Measurements from ENCODE around the gene PLEKHJ1.

Gene PLEKHJ1

DNA sequence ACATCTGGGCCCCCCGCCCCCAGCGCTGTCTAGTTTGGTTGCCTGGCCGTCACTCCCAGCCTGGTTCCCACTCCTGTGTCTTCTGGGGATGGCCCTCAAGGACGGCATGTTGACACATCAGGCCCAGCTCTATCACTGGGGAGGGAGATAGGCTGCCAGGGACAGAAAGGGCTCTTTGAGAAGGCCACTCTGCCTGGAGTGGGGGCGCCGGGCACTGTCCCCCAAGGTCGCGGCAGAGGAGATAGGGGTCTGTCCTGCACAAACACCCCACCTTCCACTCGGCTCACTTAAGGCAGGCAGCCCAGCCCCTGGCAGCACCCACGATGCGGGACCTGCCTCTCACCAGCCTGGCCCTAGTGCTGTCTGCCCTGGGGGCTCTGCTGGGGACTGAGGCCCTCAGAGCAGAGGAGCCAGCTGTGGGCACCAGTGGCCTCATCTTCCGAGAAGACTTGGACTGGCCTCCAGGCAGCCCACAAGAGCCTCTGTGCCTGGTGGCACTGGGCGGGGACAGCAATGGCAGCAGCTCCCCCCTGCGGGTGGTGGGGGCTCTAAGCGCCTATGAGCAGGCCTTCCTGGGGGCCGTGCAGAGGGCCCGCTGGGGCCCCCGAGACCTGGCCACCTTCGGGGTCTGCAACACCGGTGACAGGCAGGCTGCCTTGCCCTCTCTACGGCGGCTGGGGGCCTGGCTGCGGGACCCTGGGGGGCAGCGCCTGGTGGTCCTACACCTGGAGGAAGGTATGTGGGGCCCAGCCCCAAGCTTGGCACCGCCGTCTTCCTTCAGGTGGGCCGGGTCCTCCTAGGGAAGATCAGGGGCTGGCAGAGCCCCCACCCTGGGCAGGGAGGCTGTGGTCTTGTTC is 13.1 kb upstream of the PLEKHJ1 start, which contains the start of gene AMH:
Gene AMH, plus strand, starts transcription at position 314 of the 857 bp plus-strand sequence. Its CDS starts 10 bp downstream, at position 324.
- DNase-seq = no peak

DNA sequence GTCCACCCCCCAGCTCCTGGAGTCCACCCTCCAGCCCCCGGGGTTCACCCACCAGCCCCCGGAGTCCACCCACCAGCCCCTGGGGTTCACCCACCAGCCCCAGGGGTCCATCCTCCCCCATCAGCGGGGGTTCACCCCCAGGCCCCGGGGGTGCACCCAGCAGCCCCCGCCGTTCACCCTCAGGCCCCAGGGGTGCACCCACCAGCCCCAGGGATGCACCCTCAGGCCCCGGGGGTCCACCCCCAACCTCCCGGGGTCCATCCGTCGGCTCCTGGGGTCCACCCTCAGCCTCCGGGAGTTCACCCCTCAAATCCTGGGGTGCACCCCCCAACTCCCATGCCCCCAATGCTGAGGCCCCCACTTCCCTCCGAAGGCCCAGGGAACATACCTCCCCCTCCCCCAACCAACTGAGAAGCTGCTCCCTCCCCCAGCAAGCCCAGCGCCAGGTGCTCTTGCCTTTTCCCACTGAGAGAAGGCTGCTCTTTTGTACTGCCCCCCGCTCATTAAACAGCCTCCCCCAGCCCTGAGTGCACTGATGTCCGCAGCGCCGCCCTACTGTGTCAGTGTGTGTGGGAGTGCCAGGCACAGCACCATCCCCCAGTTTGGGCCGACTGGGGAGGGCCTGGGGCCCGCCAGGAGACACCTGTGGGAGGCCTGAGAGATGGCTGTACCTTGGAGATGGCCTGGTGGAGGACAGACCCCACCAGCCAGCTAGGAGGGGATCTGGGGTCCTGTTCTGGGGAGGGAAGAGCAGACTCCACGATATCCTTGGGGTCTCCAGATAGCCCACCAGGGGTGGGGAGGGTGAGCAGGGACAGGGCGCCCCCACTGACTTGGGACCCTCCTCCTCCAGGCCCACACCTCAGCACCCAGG is 12.2 kb upstream of the PLEKHJ1 start:
- DNase-seq = no peak

GRCh38 chr19:2247433-2248101 is 11.4 kb upstream of the PLEKHJ1 start:
- DNase-seq = no peak

- DNase-seq = peak in 1 of 2 experiments; percentile 32
Measured at GRCh38 chr19:2246801-2247361, 10.8 kb upstream of the PLEKHJ1 start.

DNA sequence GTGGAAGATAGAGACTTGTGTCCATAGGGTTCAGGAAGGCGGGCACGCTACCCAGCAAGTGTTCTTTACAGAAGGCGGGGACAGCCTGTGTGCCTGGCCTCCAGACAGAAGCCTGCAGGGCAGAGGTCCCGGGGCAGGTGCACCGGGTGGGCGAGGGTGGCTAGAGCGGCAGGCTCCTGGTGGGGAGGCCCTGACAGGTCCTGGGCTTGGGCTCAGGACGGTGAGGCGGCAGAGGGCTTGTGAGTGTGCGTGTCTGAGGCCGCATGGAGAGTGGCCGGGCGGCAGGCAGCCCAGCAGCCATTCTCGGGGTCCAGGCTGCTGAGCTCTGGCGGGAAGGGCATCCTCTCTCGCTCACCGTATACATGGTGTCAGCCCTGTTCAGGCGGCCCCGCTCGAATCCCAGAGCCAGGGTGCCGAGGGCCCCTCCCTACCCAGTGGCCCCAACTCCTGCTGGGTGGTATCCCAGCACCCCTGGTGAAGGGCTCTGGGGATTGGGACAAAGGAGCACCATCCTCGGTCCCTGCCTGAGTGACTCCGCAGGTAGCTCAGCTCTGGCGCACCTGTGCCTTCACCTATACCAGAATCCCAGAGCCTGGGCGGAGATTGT is 10.0 kb upstream of the PLEKHJ1 start:
- no peak for DNase-seq

- DNase-seq = no peak
Measured at GRCh38 chr19:2245273-2245672, 9.1 kb upstream of the PLEKHJ1 start.

- DNase-seq = no peak
Measured at GRCh38 chr19:2244486-2244885, 8.4 kb upstream of the PLEKHJ1 start.

DNA sequence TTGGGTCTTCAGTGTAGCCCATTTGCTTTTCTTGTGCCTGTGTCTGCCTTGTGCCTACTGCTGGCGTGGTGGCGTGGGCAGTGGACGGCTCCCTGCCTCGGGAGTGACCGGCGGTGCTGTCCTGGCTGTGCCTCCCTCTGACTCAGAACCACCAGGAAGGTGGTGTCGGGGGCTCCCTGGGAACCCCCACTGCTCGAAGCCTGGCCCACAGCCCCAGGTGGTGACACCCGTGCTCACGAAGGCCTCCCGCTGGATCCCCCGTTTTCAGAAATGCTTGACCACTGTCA is 7.9 kb upstream of the PLEKHJ1 start:
- no peak for DNase-seq

DNA sequence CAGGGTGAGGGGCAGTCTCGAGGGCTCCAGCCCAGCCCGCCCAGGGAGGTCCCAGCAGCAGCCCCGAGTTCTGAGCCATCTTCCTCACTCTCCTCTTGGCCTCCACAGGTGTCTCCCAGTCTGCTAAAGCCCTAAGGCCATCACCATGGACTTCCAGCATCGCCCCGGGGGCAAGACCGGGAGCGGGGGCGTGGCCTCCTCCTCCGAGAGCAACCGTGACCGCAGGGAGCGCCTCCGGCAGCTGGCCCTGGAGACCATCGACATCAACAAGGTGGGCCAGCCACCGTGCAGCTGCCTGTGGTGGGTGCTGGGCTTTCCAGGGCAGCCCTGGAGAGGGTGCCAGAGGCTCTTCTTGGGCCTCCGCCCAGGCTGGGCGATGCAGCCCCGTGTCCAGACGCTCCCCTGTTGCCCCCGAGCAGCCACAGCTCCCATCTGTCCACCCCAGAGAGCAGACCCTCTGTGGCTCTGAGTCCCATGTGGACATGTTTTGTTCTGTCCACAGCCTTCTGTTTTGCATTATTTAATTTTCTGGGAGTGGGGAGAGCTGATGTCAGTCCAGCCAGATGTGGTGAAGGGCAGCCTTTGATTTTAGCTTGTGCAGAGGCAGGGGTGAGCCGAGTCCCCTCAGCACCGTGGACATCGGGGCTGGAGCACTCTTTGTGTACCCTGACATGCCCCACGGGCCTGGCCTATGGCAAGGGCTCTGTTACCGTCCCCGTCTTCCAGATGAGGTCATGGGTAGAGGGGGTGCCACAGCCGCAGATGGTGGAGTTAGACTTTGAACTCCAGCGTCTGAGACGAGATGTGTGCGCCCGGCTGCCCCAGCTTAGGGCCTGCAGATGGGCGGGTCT is 7.4 kb upstream of the PLEKHJ1 start:
- DNase-seq = no peak

DNA sequence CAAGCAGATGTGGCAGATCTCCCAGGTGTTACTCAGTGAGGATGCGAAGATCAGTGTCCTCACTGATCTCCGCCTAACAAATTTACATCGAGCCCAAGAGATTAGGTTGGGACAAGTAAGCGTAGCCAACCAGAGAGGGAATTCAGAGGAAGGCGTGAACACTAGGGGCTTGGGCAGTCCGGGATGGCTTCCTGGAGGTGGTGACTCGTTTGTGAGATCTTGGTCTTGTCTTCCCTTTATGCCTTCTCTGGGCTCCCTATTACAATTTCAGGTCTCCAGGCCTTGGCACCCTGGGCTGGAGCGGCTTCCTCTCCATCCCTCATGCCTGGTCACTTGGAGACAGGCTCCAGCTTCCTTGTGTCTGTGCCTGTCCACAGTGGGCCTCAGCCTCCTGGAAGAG is 6.7 kb upstream of the PLEKHJ1 start:
- no peak for DNase-seq

GRCh38 chr19:2242092-2242537 is 6.0 kb upstream of the PLEKHJ1 start:
- no peak for DNase-seq

DNA sequence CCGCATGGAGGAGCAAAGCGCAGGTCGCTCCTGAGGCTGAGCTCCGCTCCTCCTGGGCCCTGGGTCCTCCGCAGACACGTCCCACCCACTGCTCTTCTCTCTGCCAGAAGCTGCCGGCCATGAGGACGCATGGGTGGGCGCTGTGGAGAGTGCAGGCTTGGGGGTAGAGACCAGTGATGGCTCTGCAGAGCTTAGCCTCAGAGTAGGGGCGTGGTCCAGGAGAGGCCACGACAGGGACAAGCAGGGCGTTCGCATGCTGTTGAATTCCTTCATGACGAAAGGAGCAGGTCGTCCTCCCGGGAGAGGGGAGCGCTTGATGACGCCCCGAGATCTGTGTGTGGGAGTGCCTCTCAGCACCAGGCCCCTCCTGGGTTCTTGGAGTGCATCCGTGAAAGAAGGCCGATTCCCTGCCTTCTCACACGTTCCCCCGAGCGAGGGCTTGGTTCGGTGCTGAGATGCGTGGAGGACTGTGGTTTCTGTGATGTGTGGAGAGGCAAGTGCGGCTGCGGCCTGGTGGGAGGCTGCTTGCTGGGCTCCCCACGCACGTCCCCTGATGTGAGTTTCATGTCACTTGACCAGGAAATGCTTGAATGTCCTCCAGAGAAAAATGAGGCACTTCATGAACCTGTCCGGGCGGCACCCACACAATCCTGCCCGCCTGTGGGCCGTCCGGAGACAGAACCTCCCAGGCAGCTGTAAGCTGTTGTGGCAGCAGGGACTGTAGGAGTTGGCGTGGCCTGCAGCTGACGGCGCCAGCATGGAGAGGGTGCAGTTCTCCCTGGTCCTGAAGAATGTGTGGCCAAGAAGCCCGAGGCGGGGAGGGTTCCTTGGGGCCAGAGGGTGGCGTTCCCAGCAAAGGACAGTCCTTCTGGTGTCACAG is 5.0 kb upstream of the PLEKHJ1 start:
- no peak for DNase-seq

DNA sequence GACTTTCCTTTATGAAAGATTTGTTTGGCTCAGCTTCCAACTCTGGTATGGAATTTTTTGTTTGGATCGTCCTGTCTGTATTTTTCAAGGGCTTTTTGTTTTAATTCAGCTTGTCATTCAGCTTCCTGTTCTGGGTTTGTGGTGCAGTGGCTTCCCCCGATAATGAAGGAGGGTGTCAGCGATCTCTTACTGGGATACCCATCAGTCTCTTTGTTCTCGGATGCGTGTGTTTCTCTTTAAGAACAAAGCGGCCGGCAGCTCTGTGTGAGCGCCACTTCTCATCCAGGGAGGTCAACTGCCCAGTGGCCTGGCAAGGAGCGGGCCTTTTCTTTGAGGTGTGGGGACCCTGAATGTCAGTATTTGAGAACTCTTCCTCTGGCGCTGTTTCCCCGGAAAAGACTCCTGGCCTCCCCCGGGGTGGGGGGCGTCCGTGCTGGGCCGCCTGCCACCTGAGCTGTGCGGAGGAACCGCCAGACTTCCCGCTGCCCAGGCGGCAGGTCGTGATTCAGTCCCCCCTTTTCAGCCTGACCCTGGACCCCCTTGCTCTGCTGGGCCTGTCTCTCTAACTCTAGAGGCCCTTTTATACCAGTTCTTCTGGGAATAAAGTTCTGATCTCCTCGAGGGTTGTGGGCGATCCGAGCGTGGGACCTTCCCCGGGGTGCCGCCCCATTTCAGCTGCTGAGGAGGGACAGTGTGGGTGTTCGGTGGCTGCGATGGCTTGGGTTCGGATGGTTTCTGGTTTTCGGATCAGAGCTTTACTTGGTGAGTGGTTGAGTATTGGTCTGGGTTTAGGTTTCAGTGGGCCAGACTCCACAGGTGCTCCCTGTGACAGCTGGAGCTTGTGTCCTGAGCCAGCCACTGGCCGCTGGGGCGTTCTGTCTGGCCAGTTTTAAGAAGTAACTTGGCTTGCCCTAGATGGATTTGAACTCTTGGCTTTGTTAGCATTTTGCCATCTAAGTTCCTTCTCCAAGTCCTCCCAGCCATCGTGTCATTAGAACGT is 3.9 kb upstream of the PLEKHJ1 start:
- DNase-seq = no peak

GRCh38 chr19:2239173-2239572 is 3.0 kb upstream of the PLEKHJ1 start:
- DNase-seq = no peak

DNA sequence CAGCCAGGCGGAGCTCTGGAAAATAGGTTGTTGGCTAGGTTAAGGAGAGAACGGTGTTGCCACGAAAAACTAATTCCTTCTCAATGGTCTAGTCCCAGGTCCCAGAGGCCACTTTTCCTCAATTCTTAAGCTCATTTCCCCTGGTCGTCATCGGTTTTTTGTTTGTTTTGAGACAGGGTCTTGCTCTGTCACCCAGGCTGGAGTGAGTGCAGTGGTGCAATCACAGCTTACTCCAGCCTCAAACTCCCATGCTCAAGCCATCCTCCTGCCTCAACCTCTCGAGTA is 1.7 kb upstream of the PLEKHJ1 start:
- DNase-seq = no peak

- no peak for DNase-seq
Measured at GRCh38 chr19:2237051-2237868, 1.1 kb upstream of the PLEKHJ1 start.

GRCh38 chr19:2236064-2236313 is 140 bp downstream of the PLEKHJ1 start:
- DNase-seq = no peak

DNA sequence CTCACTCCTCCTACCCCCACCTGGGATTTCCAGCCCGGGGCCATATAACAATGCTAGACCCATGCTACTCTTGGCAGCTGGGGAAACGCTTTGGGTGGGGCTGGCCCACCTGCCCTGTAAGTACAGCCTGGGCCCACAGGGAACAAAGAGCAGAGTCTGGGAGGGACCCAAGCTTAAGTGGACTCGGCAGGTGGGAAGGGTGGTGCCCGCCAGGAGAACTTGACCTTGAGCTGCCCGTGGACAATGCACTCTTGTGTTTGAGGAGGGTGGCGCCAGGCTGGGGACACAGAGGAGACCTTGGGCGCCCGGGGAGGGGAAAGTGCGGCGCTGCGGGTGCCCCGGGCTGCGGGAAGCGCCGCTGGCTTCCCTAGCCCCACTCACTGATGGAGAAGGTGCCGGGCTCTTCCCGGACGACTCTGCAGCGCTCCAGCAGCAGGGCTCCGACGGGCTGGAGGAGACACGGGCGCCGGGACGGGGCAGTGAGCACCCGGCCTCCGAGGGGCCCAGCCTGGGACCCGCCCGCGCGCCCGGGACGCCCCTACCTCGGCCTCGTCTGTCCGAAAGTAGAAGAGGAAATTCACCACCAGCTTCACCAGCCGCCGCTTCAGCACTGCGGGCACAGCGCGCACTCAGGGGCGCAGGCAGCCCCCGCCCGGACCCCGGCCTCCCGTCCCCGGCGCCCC is 607 bp downstream of the PLEKHJ1 start:
- no peak for DNase-seq
